Hematopoietic multipotent progenitor cell (in vitro differentiated cells): ENCODE measurements around the gene TMEM150A. TPM values are rescaled to one million over a fixed set of nuclear protein-coding genes. Genes with fewer than 3 reads are reported as not detected.
A peak's percentile ranks its signal among the peaks of the same experiment; 100 is the strongest.
"Not testable (repeated sequence)": the region's sequence is repeated elsewhere in the genome, so short reads cannot be mapped to it uniquely, and the experiment has no call there.

Experiments used
- DNase-seq, 3 donors: peaks; one replicate each; pipeline ENCODE4 v3.0.0-alpha.2; 2011 to 2015; ENCODE audit warnings: low read depth in 2 of 3, low spot score in 2 of 3
- total RNA-seq: library from RNA; depleted of rRNA; stranded (reverse); fragments of >200 nt; gene quantifications from one replicate; pipeline ENCODE4 v1.2.3, GENCODE V29; 2012

Gene TMEM150A
- total RNA-seq, 1 donor = 21.5 TPM

GRCh38 chr2:85595301-85596025 is 7.0 kb downstream of the TMEM150A start, which contains the start of gene RNF181:
TSS of gene RNF181 (plus strand) at chr2:85595745. CDS start at chr2:85595764, 19 bp downstream.
- peak; percentile 70 to 97 (median 94) for DNase-seq

GRCh38 chr2:85594715-85595300 is 7.7 kb downstream of the TMEM150A start:
- DNase-seq = no peak

- DNase-seq = no peak
These were observed 9.5 kb downstream of the TMEM150A start for GRCh38 chr2:85593023-85593422.

- DNase-seq = not testable (repeated sequence)
These were observed 10.2 kb downstream of the TMEM150A start for GRCh38 chr2:85592299-85592698.

GRCh38 chr2:85591563-85591962 is 10.9 kb downstream of the TMEM150A start:
- DNase-seq = no peak

- no peak for DNase-seq
These were observed 11.5 kb downstream of the TMEM150A start for GRCh38 chr2:85590950-85591349.

GRCh38 chr2:85589982-85590791 is 12.3 kb downstream of the TMEM150A start:
- DNase-seq = no peak

- no peak for DNase-seq
These were observed 13.3 kb downstream of the TMEM150A start for GRCh38 chr2:85589181-85589580.

- no peak for DNase-seq
These were observed 13.9 kb downstream of the TMEM150A start for GRCh38 chr2:85588645-85589044.

- DNase-seq = peak in 1 of 3 donors; percentile 62
These were observed 14.3 kb downstream of the TMEM150A start for GRCh38 chr2:85588236-85588635.

- no peak for DNase-seq
These were observed 16.8 kb downstream of the TMEM150A start for GRCh38 chr2:85585781-85586105.

GRCh38 chr2:85584857-85585780 is 17.4 kb downstream of the TMEM150A start:
- no peak for DNase-seq

GRCh38 chr2:85584354-85584856 is 18.1 kb downstream of the TMEM150A start, which contains the start of gene VAMP5:
TSS of gene VAMP5 (plus strand) at chr2:85584431. CDS start at chr2:85584491, 60 bp downstream.
- DNase-seq = peak in 1 of 3 donors; percentile 37

GRCh38 chr2:85583667-85584353 is 18.7 kb downstream of the TMEM150A start:
- DNase-seq = no peak

GRCh38 chr2:85582492-85582891 is 20.0 kb downstream of the TMEM150A start:
- DNase-seq = no peak

- DNase-seq = no peak
These were observed 22.3 kb downstream of the TMEM150A start for GRCh38 chr2:85580206-85580605.

GRCh38 chr2:85579266-85579935 is 23.1 kb downstream of the TMEM150A start:
- peak in 1 of 3 donors; percentile 42 for DNase-seq

- DNase-seq = peak in 2 of 3 donors; percentile 81 to 85
These were observed 24.0 kb downstream of the TMEM150A start for GRCh38 chr2:85578243-85579180.
